ENCODE results near the gene ANKHD1.
"Not testable (repeated sequence)": the region's sequence is repeated elsewhere in the genome, so short reads cannot be mapped to it uniquely, and the experiment has no call there.

ANKHD1 gene

GRCh38 chr5:140423609-140424008, 22.0 kb downstream of the ANKHD1 start:
- DNase-seq (ENCODE audit: low read depth, low spot score) = no peak

- no peak for DNase-seq (ENCODE audit: low read depth, low spot score)
Observed at GRCh38 chr5:140424135-140424534, 22.5 kb downstream of the ANKHD1 start.

GRCh38 chr5:140427726-140428125, 26.1 kb downstream of the ANKHD1 start:
- DNase-seq (ENCODE audit: low read depth, low spot score) = not testable (repeated sequence)

GRCh38 chr5:140429724-140430123, 28.1 kb downstream of the ANKHD1 start:
- DNase-seq (ENCODE audit: low read depth, low spot score) = no peak

- DNase-seq (ENCODE audit: low read depth, low spot score) = no peak
Observed at GRCh38 chr5:140432212-140432611, 30.6 kb downstream of the ANKHD1 start.

- no peak for DNase-seq (ENCODE audit: low read depth, low spot score)
Observed at GRCh38 chr5:140432916-140433315, 31.3 kb downstream of the ANKHD1 start.

- DNase-seq (ENCODE audit: low read depth, low spot score) = not testable (repeated sequence)
Observed at GRCh38 chr5:140457368-140457767, 55.7 kb downstream of the ANKHD1 start.

- DNase-seq (ENCODE audit: low read depth, low spot score) = no peak
Observed at GRCh38 chr5:140466981-140467742, 65.5 kb downstream of the ANKHD1 start.

GRCh38 chr5:140468188-140468587, 66.6 kb downstream of the ANKHD1 start:
- no peak for DNase-seq (ENCODE audit: low read depth, low spot score)

- no peak for DNase-seq (ENCODE audit: low read depth, low spot score)
Observed at GRCh38 chr5:140469259-140469658, 67.6 kb downstream of the ANKHD1 start.

GRCh38 chr5:140480310-140481014, 78.8 kb downstream of the ANKHD1 start:
- no peak for DNase-seq (ENCODE audit: low read depth, low spot score)

- no peak for DNase-seq (ENCODE audit: low read depth, low spot score)
Observed at GRCh38 chr5:140481758-140482157, 80.1 kb downstream of the ANKHD1 start.

- no peak for DNase-seq (ENCODE audit: low read depth, low spot score)
Observed at GRCh38 chr5:140483055-140483454, 81.4 kb downstream of the ANKHD1 start.

- DNase-seq (ENCODE audit: low read depth, low spot score) = not testable (repeated sequence)
Observed at GRCh38 chr5:140488141-140488540, 86.5 kb downstream of the ANKHD1 start.

- DNase-seq (ENCODE audit: low read depth, low spot score) = peak; percentile 1
Observed at GRCh38 chr5:140488914-140489313, 87.3 kb downstream of the ANKHD1 start.

- DNase-seq (ENCODE audit: low read depth, low spot score) = no peak
Observed at GRCh38 chr5:140497897-140498296, 96.3 kb downstream of the ANKHD1 start.

GRCh38 chr5:140498591-140498990, 97.0 kb downstream of the ANKHD1 start:
- DNase-seq (ENCODE audit: low read depth, low spot score) = no peak

GRCh38 chr5:140502834-140503233, 101.2 kb downstream of the ANKHD1 start:
- no peak for DNase-seq (ENCODE audit: low read depth, low spot score)

- no peak for DNase-seq (ENCODE audit: low read depth, low spot score)
Observed at GRCh38 chr5:140509898-140510297, 108.3 kb downstream of the ANKHD1 start.

- no peak for DNase-seq (ENCODE audit: low read depth, low spot score)
Observed at GRCh38 chr5:140513124-140513523, 111.5 kb downstream of the ANKHD1 start.

GRCh38 chr5:140524003-140524402, 122.4 kb downstream of the ANKHD1 start:
- no peak for DNase-seq (ENCODE audit: low read depth, low spot score)

GRCh38 chr5:140540227-140540626, 138.6 kb downstream of the ANKHD1 start:
- DNase-seq (ENCODE audit: low read depth, low spot score) = no peak

GRCh38 chr5:140542972-140543371, 141.3 kb downstream of the ANKHD1 start:
- no peak for DNase-seq (ENCODE audit: low read depth, low spot score)
